Measurements from ENCODE around the gene FAM53A. TPM values are rescaled to one million over a fixed set of nuclear protein-coding genes. Genes with fewer than 3 reads are reported as not detected.

The FAM53A gene
- total and polyA plus RNA-seq, 12 donors: 0.44 to 6.2 (median 1.4) TPM

DNA sequence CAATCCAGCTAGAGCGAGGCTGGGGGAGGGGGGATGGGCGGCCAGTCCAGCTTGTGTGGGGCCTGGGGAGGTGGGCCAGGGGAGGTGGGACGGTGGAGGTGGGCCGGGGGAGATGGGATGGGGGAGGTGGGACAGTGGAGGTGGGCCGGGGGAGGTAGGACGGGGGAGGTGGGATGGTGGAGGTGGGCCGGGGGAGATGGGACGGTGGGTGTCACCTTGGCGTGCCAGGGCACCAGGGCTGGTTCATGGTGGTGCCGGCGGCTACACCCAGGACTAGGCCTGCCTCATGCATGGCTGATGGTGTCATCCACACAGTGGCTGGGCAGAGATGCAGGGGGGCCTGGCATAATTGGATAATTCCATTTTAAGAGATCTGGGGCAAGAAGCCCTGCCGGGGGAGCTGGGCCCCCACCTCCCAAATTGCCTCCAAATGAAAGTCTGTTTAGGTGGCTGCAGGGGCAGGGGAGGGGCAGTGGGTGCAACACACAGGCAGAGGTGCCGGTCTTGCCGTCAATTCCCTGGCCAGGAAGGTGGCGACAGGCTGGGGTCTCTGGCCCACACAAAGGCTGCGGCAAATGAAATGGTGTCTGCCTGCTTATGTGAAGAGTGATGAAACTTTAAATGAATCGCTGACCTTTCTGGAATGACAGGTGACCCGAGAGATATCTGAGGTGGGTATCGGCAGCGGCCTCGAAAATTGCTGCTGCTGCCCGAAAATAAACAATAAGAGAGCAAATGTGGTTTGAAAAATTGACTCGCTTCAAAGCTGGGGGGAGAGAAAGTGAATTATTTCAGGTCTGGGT, 82.1 kb downstream of the FAM53A start:
- Histone ChIP-seq H3K4me3 (no peak overlapping the region), H3K27ac (no peak overlapping the region), H3K36me3 (replicated peaks in 1 of 2) (no peaks in the 10 kb centered on the region), H3K4me1 (replicated peaks in 1 of 2) (no peaks in the 10 kb centered on the region), H3K9me3 (replicated peaks in 1 of 3) (no peaks in the 10 kb centered on the region), H3K27me3 (peaks cover 22% of the 10 kb centered on the region)
- no peak for DNase-seq
- TF ChIP-seq POLR2A (IDR thresholded peaks at IDR 0.05): no peak
- no peak for TF ChIP-seq CTCF (IDR thresholded peaks at IDR 0.05)
- intact Hi-C loops (cut with DNase I): no loop called here
- WGBS, 4 donors: 84 to 90% (median 87%) methylated on average over 19 to 23 of the region's 23 CpGs

DNA sequence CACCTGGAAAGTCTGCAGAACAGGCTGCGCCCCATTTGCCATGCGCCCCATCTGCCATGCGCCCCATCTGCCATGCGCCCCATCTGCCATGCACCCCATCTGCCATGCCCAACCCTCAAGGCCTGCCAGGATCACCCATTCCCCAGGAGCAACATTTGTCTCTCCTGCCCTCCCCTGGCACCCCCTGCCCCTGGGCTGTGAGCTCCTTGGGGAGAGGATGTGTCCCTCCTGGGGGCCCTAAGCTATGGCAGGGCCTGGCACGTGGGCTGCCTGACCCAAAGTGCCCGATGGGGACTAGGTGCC, 82.6 kb downstream of the FAM53A start:
- no peak for DNase-seq
- Histone ChIP-seq H3K36me3 (replicated peaks in 1 of 2) (no peaks in the 10 kb centered on the region), H3K4me3 (no peak overlapping the region), H3K9me3 (replicated peaks in 1 of 3) (no peaks in the 10 kb centered on the region), H3K27ac (no peak overlapping the region), H3K4me1 (replicated peaks in 1 of 2) (no peaks in the 10 kb centered on the region), H3K27me3 (peaks cover 22% of the 10 kb centered on the region)
- intact Hi-C loops (cut with DNase I): no loop called here
- WGBS, 4 donors: 89 to 100% methylated on average over 6 of the region's 6 CpGs; no CpG with 5 or more reads in 2 of the 4 donors
- TF ChIP-seq CTCF (IDR thresholded peaks at IDR 0.05) (no peak), POLR2A (IDR thresholded peaks at IDR 0.05) (no peak)

DNA sequence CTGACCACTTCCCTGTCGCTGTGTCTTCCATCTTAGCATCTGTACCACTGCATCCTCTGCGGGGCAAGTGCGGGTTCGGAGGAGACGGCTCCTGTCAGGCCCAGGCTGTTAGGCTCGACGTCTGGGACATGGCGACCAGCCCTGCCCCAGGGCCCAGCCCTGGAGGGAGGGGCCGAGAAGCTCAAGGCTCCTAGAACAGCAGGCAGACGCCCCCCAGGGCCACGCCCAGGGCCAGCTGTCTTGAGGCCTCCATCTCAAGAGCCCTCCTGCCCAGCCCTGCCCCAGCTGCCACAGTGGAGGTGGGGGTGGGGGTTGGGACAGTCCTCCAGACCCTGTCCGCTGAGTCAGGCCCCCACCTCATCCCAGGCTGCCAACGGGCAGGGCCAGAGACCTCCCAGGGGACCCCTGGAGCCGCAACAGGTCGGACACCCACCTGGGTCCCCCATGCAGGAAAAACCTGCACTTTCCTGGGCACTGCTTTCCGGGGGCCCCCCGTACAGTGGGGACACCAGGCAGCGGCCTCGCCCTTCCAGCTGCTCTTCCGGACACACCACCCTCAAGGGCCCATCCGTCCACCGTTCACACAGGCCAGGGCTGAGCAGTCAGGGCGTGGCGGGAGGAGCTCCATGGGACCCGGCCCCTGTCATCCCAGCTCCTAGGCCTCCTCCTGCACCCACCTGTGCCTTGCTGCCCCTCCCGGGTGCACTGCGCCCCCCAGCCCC, 83.1 kb downstream of the FAM53A start:
- H3K4me1 ChIP-seq (replicated peaks in 1 of 2): no peaks in the 10 kb centered on the region
- no peak for DNase-seq
- no peaks in the 10 kb centered on the region for H3K36me3 ChIP-seq (replicated peaks in 1 of 2)
- intact Hi-C loops (cut with DNase I): no loop called here
- H3K27ac ChIP-seq: no peak overlapping the region
- WGBS, 4 donors: 80 to 88% (median 88%) methylated on average over 11 to 27 of the region's 27 CpGs; no CpG with 5 or more reads in 1 of the 4 donors
- peaks cover 23% of the 10 kb centered on the region for H3K27me3 ChIP-seq
- H3K9me3 ChIP-seq (replicated peaks in 1 of 3): no peaks in the 10 kb centered on the region
- TF ChIP-seq CTCF (IDR thresholded peaks at IDR 0.05) (no peak), POLR2A (IDR thresholded peaks at IDR 0.05) (no peak)
- no peak overlapping the region for H3K4me3 ChIP-seq

DNA sequence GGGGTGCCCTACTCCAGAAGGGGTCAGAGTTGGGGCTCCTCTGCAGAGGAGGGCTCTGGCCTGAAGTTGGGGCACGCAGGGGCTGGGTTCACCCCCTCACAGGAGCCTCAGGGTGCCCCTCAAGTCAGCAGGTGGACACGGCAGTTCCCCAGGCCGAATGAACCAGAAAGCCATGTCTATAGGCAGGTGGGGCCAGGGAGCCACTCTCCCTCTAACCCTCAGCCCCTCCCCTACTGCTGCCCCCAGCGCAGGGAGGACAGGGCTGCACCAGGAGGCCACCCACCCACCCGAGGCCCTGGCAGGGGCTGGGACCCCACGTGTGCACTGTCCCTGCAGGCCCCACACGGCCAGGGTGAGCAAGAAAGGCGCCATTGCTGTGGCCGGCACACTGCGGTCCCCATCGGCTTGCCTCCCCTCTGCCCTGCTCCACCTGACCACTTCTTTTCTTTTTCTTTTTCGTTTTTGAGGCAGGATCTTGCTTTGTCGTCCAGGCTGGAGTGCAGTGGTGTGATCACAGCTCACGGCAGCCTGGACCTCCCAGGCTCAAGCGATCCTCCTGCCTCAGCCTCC, 83.8 kb downstream of the FAM53A start:
- TF ChIP-seq POLR2A (IDR thresholded peaks at IDR 0.05) (no peak), CTCF (IDR thresholded peaks at IDR 0.05) (no peak)
- no peak overlapping the region for H3K4me3 ChIP-seq
- H3K27ac ChIP-seq: no peak overlapping the region
- WGBS, 4 donors: 72 to 83% (median 75%) methylated on average over 11 to 15 of the region's 15 CpGs
- no peaks in the 10 kb centered on the region for H3K9me3 ChIP-seq (replicated peaks in 1 of 3)
- H3K4me1 ChIP-seq (replicated peaks in 1 of 2): no peaks in the 10 kb centered on the region
- no peaks in the 10 kb centered on the region for H3K36me3 ChIP-seq (replicated peaks in 1 of 2)
- no peak for DNase-seq
- H3K27me3 ChIP-seq: peaks cover 26% of the 10 kb centered on the region
- intact Hi-C loops (cut with DNase I): no loop called here
